ENCODE data around the gene RASGEF1C.

DNA sequence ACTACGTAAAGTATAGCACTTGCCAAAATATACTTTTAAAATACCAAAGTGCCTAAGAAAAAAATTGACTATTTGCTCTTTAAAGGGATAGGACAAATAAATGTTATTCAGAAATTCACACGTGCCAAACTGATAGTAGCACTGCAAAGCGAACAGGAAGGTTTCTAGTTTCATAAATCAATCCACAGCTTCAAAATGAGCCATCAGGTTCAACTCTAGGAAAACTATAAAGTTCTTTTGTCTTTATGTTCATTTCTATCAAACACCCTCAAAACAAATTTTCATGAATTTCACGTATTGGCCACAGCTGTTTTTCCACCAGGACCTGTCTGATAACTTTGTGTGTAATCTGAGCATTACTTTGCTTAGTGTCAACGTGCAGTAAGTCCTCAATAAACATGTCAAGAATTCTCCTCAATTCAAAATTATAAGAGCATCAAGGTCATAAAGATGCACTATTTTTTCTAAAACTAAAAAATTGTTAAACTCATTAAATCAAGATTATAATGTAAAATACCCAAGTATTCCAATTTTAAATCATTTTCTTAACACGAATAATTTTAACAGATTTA lies 140.4 kb downstream of the RASGEF1C start:
- TF ChIP-seq ZFP36L2 (CRISPR knock-in tag; IDR thresholded peaks at IDR 0.05), result no peak
- TF ChIP-seq USF2 (IDR thresholded peaks at IDR 0.05; ENCODE audit: low read depth, low read length), result no peak
- no peak for TF ChIP-seq USF2 (CRISPR knock-in tag; IDR thresholded peaks at IDR 0.05; ENCODE audit: borderline replicate concordance)
